ENCODE results near the gene LRP5.
"Not testable (repeated sequence)": the region's sequence is repeated elsewhere in the genome, so short reads cannot be mapped to it uniquely, and the experiment has no call there.

Gene LRP5

DNA sequence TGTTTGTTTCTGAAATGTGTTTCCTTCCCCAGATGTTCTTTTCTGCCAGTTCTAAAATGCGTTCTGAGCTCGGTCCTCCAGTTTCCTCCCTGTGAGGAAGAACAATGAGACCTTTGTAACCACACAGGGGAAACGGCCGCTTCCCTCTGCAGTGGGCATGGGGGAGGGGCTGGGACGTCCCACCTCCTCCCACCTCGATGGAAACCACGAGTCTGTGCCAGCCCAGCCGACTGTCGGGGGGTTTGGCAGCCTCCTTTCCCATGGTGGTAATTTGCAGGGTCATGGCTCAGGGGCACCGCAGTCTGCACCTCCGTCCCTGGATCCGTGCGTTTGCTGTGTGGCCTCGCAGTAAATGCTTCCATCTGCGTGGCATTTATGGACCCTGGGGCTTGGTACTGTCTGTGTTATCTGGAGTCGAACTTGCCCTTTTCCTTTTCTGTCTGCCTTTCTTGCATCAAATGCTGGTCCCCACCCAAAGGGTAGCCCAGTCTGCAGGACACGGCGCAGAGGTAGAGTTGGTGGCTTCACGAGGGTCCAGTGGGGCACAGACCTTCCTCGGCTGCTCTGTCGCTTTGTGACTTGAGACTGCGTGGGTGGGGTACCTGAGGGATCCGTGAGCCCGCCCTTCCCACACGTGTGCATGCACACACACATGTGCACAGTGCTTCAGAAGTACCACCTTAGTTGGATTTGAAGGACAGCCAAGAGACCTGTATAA, 16.1 kb downstream of the LRP5 start:
- no peak for DNase-seq (ENCODE audit: low read depth in 1 of 2, low spot score in 1 of 2)

DNA sequence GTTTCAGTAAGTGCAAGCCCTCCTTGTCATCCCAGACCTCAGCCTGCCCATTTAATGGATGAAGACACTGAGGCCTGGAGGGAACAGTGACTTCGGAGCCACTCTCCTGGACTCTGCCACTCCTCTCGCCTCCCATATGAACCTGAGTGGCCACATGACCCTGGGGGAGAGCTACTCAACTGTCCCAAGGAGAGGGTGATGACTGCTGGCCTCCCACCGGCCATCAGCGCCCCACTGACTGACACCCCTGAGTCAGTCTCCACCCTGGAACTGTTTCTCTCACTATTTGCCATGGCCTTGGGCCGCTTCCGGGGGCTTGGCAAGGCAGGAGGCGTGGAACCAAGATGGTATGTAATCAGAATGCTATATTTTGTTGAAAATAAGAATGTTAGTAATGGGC, 17.1 kb downstream of the LRP5 start:
- DNase-seq (ENCODE audit: low read depth in 1 of 2, low spot score in 1 of 2), result no peak

DNA sequence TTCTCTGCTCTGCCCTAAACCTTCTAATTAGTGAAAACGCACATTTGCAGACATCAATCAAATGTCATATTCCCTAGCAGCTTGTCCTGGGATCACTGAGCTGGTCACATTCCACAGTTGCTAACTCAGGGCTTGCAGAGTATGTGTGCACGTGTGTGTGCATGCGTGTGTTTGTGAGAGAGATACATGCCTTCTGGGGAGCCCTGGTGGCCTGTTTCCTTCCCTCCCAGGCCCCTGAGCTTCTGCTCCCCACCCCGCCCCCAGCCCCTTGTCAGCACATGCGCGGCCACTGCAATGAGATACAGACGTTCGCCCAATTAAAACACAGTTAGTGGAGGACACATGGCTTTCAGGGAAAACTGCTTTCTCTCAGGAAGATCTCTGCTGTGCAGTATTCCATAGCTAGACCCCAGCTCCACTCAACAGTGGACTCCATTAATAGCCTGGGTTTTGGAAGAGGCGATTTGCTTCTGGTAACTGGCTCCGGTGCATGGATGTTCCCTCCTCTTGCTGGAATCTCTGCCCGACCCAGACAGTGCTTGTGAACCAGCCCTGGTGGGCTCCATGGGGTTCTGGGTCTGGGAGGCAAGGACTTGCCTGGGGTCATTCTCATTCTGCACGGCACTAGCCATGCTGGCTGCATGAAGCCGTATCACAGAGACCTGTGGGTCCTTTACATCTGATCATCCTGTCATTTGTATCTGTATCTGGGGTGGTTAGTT, 17.7 kb downstream of the LRP5 start:
- no peak for DNase-seq (ENCODE audit: low read depth in 1 of 2, low spot score in 1 of 2)

GRCh38 chr11:68330700-68331337, 18.4 kb downstream of the LRP5 start:
- no peak for DNase-seq (ENCODE audit: low read depth in 1 of 2, low spot score in 1 of 2)

DNA sequence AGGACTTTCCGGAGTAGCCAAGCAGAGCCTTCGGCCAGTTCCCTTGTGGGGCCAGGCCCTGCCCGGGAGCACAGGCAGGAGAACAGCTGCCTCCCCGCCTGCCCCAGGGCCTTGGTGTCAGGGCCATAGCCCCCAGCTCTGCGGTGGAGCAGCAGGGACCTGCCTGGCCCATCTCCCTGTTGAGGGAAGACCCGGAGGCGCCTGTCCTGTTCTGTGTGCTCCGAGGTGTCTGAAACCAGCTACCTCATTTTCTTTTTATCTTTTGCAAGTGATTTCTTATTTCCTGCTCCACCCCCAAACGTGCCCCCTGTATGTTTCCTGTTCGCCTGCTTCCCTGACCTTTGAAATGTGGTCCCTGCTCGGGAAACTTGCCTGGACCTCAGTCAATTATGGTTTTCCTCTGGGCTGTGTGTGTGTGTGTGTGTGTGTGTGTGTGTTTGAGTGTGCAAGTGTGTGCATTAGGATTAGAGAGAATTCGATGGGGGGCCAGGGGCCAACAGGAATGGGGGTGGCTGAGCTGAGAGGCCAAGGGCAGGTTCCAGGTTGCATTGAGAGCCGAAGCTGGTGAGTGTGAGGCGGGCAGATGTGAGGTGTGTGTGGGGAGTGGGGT, 19.1 kb downstream of the LRP5 start:
- no peak for DNase-seq (ENCODE audit: low read depth in 1 of 2, low spot score in 1 of 2)

DNA sequence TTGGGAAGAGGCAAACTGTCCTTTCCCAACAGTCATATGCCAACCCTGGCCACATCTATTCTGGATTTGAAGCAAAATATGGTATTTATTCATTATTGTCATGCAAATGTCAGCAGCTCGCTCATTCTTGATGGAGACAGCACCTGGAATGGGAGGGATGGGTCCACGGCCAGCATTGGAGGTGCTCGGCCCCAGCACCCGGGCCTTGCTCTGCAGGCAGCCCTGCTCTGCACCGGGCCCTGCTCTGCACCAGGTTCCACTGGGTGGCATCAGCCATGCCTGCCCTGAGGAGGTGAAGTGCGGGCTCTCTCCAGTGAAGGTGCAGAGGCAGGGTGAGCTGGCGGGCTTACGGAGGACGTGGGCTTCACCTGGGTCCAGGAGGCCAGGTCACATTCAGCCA, 19.8 kb downstream of the LRP5 start:
- DNase-seq (ENCODE audit: low read depth in 1 of 2, low spot score in 1 of 2), result no peak

DNA sequence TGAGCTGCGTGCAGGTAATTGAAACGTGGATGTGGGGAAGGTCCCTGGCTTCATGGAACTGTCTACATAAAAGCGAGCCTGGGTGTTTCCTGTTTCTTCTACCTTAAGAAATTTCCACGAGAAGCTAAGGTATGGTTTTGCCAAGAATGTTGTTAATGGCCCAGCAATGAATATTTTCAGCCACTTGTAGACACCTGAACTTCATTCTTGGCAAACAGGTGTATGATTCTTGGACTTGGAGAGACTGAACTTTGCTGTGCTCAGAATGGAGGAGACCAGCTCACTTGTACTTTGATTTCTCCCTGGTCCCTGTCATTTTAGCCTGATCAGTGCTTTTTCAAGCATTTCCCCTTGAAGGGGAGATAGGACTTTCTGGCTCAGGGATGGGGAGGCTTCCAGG, 20.8 kb downstream of the LRP5 start:
- DNase-seq (ENCODE audit: low read depth in 1 of 2, low spot score in 1 of 2), result no peak

DNA sequence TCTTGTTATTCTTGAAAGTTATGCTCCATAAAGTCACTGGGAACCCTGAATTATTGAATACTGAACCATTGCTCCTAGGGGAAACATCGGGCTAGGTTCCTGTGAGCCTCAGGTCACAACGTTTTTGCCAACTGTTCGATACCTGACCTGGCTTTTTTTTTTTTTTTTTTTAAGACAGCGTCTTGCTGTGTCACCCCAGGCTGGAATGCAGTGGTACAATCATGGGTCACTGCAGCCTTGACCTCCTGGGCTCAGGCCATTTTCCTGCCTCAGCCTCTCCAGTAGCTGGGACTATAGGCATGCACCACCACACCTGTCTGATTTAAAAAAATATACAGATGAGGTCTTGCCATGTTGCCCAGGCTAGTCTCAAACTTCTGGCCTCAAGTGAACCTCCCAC, 22.5 kb downstream of the LRP5 start:
- DNase-seq (ENCODE audit: low read depth in 1 of 2, low spot score in 1 of 2), result no peak

- no peak for DNase-seq (ENCODE audit: low read depth in 1 of 2, low spot score in 1 of 2)
These were observed 23.3 kb downstream of the LRP5 start for GRCh38 chr11:68335683-68336082.

DNA sequence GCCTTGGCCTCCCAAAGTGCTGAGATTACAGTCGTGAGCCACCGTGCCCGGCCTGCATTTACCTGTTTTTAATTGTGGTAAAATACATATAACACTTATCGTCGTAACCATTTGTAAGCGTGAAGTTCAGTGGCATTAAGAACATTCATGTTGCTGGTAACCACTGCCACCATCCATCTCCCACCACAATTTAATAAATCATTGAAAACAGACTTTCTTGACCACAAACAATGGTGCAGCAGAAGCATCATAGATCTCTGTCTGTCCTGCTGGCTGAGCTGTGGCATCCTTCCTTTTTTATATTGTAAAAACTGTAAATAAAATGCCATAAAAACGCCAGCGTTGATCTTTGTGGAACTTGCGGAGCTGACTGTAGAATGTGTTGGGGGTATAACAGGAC, 24.3 kb downstream of the LRP5 start:
- no peak for DNase-seq (ENCODE audit: low read depth in 1 of 2, low spot score in 1 of 2)

- DNase-seq (ENCODE audit: low read depth in 1 of 2, low spot score in 1 of 2), result no peak
These were observed 25.0 kb downstream of the LRP5 start for GRCh38 chr11:68337399-68337835.

DNA sequence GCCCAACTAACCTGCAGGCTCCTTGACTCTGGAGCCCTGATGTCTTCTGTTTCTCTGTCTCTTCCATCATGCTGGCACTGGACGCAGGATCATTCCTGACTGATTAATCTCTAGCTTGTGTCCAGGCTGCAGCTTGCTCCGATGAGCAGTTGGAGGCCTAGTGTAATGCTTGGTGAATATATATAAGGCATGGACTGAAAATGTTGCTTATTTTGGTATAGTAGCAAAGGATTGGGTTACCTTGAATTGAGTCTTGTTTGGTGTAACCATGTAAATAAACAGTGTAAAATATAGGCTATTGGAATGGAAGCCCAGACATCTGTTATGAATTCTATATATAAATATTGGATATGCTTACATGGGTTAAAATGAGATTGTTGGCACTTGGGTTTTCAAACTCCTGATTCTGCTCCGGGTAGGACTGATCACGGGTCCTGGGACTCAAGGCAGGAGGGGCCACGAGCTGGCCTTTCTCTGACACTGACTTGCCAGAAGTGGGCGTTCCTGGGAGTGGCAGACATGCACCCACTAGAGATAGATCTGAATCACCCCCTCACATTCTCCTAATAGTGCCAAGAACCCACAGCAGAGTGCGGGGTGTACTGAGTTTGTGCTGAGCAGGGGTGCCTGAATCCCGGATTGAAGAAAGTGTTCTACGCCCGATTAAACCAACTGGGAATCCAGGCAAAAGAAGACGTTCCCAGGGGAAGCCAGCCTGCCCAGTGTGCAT, 25.8 kb downstream of the LRP5 start:
- no peak for DNase-seq (ENCODE audit: low read depth in 1 of 2, low spot score in 1 of 2)

DNA sequence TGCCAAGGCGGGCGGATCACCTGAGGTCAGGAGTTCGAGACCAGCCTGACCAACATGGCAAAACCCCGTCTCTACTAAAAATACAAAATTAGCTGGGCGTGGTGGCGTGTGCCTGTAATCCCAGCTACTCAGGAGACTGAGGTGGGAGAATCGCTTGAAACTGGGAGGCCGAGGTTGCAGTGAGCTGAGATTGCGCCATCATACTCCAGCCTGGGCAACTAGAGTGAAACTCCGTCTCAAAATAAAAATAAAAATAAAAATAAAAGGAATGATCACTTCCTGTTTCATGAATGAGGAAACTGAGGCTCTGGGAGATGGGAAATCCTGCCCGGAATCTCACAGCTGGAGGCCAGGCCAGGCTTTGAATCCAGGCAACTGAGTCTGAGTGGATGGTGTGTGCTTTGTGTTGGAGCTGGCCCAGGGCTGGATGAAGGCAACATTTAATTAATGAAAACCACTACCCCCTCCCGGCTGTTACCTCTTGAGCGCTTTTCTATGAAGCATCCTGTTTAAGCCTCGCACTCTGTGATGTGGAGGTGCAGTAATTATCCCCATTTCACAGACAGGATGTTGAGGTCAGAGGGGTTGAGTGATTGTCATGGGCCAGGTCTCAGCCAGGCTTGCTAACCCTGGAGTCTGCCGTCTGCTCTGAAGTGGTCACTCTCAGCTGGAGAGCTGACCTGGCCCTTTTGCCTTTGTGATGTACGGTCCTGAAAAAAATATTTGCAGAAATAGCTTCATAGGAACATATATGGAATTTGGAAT, 27.8 kb downstream of the LRP5 start:
- DNase-seq (ENCODE audit: low read depth in 1 of 2, low spot score in 1 of 2), result no peak

DNA sequence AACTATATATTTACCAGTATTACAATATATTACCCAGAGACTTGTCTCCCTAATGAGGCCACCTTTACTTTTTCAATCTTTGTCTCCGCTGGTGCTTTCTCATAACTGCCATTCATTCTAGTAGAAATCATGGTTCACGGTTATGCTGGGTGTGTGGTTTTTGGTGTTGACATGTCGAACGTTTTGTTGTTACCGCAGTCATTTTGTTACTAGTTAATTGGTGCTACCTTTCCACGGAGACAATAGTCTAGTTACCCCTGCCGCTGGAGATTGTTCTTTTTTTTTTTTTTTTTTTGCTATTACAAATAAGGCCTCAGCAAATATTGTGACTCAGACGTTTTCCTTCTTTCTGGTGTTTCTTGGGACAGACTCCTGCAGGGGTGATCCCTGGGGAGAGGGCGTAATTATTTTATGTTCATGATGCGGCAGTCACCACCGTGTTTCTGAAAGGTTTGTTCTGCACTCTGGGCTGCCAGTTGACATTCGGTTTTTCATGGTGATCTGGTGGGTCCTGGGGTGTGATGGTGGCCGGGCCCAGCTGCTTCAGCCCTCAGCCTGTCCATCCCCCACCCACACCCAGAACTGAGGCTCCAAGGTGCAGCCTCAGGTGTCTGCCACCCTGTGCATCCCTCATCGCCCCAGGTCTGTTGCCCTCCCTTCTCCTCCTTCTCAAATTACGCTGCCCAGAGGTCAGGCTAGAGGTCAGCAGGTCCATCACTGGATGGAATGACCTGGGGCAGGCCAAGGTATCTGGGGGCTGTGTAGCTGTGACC, 28.6 kb downstream of the LRP5 start:
- no peak for DNase-seq (ENCODE audit: low read depth in 1 of 2, low spot score in 1 of 2)

- no peak for DNase-seq (ENCODE audit: low read depth in 1 of 2, low spot score in 1 of 2)
These were observed 29.4 kb downstream of the LRP5 start for GRCh38 chr11:68341557-68342458.

DNA sequence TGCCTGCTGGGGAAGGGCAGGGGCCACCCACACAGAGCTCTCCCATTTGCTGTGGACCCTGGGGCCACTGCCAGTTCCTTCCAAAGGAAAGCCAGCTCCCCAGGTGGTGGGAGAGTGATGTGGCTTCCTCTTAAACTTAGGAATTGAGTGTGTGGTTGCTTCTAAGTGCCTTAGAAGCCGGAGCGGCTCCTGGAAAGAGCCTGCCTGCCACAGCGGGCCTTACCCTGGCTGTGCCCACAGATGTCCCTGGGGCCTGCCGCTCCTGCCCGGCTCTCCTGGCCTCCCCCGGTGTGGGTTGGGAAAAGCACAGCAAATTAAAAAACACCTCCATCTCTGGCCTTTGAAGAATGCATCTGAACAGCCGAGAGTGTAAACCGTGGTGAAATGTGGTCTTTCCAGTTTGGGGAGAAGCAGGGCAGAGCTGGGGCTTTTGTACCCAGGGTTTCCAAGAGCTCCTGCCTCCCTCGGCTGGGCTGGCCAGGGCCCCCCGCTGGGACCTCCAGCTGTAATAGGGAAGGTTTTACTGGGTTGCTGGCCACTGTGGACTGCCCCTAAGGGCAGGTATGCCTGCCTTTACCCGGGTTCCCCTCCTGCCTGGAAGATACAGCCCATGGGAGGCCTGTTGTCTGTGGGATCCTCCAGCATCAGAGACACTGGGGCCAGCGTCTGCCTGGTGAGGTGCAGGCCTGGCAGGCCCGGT, 30.2 kb downstream of the LRP5 start:
- no peak for DNase-seq (ENCODE audit: low read depth in 1 of 2, low spot score in 1 of 2)

- no peak for DNase-seq (ENCODE audit: low read depth in 1 of 2, low spot score in 1 of 2)
These were observed 31.4 kb downstream of the LRP5 start for GRCh38 chr11:68343761-68344256.

DNA sequence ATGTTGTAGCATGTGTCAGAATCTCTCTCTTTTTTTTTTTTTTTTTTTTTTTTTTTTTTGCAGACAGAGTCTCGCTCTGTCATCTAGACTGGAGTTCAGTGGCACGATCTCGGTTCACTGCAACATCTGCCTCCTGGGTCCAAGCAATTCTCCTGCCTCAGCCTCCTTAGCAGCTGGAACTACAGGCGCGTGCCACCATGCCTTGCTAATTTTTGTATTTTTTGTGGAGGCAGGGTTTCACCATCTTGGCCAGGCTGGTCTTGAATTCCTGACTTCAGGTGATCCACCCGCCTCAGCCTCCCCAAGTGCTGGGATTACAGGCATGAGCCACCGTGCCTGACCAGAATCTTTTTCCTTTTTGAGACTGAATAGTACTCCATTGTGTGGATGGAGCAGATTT, 32.4 kb downstream of the LRP5 start:
- not testable (repeated sequence) for DNase-seq (ENCODE audit: low read depth in 1 of 2, low spot score in 1 of 2)

All from activated T-helper 1 cell treated with anti-CD3 and anti-CD28 coated beads, Interleukin-2, amount 50 U/mL, for 16 hours (primary cell).